ENCODE data around the gene SLC5A5.

SLC5A5 gene

DNA sequence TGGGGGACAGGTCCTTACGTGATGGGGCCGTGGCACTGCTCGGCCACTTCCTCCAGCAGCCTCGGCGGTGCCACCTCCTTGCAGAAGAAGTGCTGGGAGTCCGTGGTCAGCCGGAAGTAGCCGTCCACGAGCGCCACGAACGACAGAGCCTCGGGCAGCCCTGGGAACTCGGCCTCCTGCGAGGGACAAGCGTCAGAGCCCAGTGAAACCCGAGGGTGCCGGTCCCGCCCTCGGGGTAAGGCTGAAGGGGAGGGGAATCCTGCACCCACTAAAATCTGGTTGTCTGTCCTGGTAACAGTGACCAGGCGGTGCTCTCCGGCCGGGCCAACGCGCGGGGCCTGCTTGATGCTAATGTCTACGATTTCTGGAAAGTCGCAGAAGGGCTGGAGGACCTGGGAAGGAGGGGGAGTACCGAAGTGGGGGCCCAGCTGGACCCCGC lies 30.4 kb upstream of the SLC5A5 start:
- DNase-seq = no peak
- no peak for ATAC-seq (replicated peaks)
- Mint-ChIP-seq H3K36me3 (ENCODE audit: insufficient read depth) (peaks cover 83% of the 10 kb centered on the region), H3K27ac (peak overlapping the region; percentile 38 to 65), H3K9me3 (no peaks in the 10 kb centered on the region), H3K27me3 (no peaks in the 10 kb centered on the region), H3K4me3 (no peak overlapping the region), H3K4me1 (ENCODE audit: low read depth in 2 of 2) (peaks cover 34 to 39% of the 10 kb centered on the region in 2 donors)

GRCh38 chr19:17841810-17842662 lies 29.7 kb upstream of the SLC5A5 start:
- Mint-ChIP-seq H3K4me3 (no peak overlapping the region), H3K4me1 (ENCODE audit: low read depth in 2 of 2) (peaks cover 30 to 37% of the 10 kb centered on the region in 2 donors), H3K27ac (peak overlapping the region; percentile 65 to 97), H3K36me3 (ENCODE audit: insufficient read depth) (peaks cover 78% of the 10 kb centered on the region), H3K9me3 (no peaks in the 10 kb centered on the region), H3K27me3 (no peaks in the 10 kb centered on the region)
- DNase-seq (no peak), ATAC-seq (replicated peaks) (no peak)

DNA sequence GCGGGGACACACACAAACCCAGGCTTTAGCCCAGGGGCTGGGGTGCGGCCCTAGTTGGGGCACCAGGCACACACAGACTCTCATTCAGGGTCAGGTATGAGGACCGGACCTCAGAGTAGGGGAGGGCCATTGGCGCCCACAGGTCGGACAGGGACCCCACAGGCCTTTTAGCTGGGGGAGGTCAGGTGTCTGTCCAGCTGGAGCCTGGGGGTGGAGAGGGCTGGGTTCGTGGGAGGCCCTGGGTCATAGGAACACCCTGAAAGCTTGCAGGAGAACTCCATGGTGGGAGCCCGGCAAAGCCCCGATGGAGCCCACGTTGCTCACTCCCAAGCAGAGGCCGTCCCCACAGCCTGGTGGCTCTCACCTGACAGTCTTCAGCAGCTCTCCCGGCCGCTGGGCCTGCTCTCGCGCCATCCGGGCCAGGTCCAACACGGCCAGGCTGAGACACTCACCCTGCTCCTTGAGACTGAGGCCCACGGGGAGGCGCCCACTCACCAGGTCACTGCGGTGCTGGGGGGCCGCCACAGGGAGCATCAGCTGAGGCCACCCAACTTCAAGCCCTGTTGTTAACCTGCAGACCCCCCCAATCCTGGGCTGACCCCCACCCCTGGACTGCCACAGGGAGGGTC lies 29.0 kb upstream of the SLC5A5 start:
- Mint-ChIP-seq H3K36me3 (ENCODE audit: insufficient read depth) (peaks cover 76% of the 10 kb centered on the region), H3K4me1 (ENCODE audit: low read depth in 2 of 2) (peaks cover 31 to 38% of the 10 kb centered on the region in 2 donors), H3K27me3 (no peaks in the 10 kb centered on the region), H3K27ac (peak overlapping the region in 1 of 2 donors; percentile 97), H3K4me3 (no peak overlapping the region), H3K9me3 (no peaks in the 10 kb centered on the region)
- DNase-seq (no peak), ATAC-seq (replicated peaks) (no peak)

GRCh38 chr19:17843292-17843827 lies 28.4 kb upstream of the SLC5A5 start:
- ATAC-seq (replicated peaks) (no peak), DNase-seq (no peak)
- H3K4me1 Mint-ChIP-seq (ENCODE audit: low read depth in 2 of 2) = peaks cover 36 to 44% of the 10 kb centered on the region in 2 donors
- H3K27ac Mint-ChIP-seq = peak overlapping the region in 1 of 2 donors; percentile 97
- H3K27me3 Mint-ChIP-seq = no peaks in the 10 kb centered on the region
- H3K36me3 Mint-ChIP-seq (ENCODE audit: insufficient read depth) = peaks cover 75% of the 10 kb centered on the region
- no peaks in the 10 kb centered on the region for H3K9me3 Mint-ChIP-seq
- H3K4me3 Mint-ChIP-seq = peak overlapping the region; percentile 89 to 90

GRCh38 chr19:17843908-17844490 lies 27.7 kb upstream of the SLC5A5 start:
- peaks cover 42 to 49% of the 10 kb centered on the region in 2 donors for H3K4me1 Mint-ChIP-seq (ENCODE audit: low read depth in 2 of 2)
- no peaks in the 10 kb centered on the region for H3K9me3 Mint-ChIP-seq
- peaks cover 72% of the 10 kb centered on the region for H3K36me3 Mint-ChIP-seq (ENCODE audit: insufficient read depth)
- no peaks in the 10 kb centered on the region for H3K27me3 Mint-ChIP-seq
- H3K27ac Mint-ChIP-seq = peak overlapping the region; percentile 49 to 97
- DNase-seq (no peak), ATAC-seq (replicated peaks) (no peak)
- peak overlapping the region; percentile 89 to 90 for H3K4me3 Mint-ChIP-seq

DNA sequence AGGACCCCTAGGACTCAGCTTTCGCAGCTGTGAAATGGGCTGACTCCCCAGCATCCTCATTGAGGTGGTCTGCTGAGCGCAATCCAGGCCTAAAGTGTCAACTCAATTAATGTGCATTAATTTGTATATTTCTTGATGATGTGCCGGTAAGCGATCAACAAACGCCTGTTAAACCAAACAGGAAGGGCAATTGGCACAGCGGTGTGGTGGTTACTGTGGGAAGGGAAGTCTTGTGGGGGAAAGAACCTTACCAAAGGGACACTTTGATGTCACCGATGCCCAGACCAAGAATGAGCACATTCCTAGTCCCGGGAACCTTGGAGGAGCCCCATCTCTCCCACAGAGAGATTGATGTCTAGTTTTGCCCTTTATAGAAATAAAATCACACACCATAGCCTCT lies 25.6 kb upstream of the SLC5A5 start:
- peak overlapping the region; percentile 91 to 97 for H3K27ac Mint-ChIP-seq
- H3K4me1 Mint-ChIP-seq (ENCODE audit: low read depth in 2 of 2) = peaks cover 56 to 62% of the 10 kb centered on the region in 2 donors
- no peaks in the 10 kb centered on the region for H3K27me3 Mint-ChIP-seq
- H3K4me3 Mint-ChIP-seq = peak overlapping the region; percentile 89 to 90
- DNase-seq (peak; percentile 42 to 53 (median 49)), ATAC-seq (replicated peaks) (peak; percentile 43)
- no peaks in the 10 kb centered on the region for H3K9me3 Mint-ChIP-seq
- H3K36me3 Mint-ChIP-seq (ENCODE audit: insufficient read depth) = peaks cover 51% of the 10 kb centered on the region

GRCh38 chr19:17847538-17848366 lies 24.0 kb upstream of the SLC5A5 start, which contains the start of gene JAK3:
JAK3 (minus strand) TSS chr19:17847982; CDS start chr19:17844417, 3,565 bp downstream.
- H3K4me3 Mint-ChIP-seq = peak within 1 kb of the TSS; percentile 89 to 90
- DNase-seq (peak; percentile 72 to 79 (median 77)), ATAC-seq (replicated peaks) (peak; percentile 84)
- H3K9me3 Mint-ChIP-seq = no peaks in the 10 kb centered on the region
- H3K27me3 Mint-ChIP-seq = no peaks in the 10 kb centered on the region
- H3K36me3 Mint-ChIP-seq (ENCODE audit: insufficient read depth) = peaks cover 43% of the 10 kb centered on the region
- peak within 1 kb of the TSS; percentile 91 to 97 for H3K27ac Mint-ChIP-seq
- peaks cover 61 to 66% of the 10 kb centered on the region in 2 donors for H3K4me1 Mint-ChIP-seq (ENCODE audit: low read depth in 2 of 2)

GRCh38 chr19:17848595-17849292 lies 23.0 kb upstream of the SLC5A5 start:
- ATAC-seq (replicated peaks) (no peak), DNase-seq (no peak)
- Mint-ChIP-seq H3K9me3 (no peaks in the 10 kb centered on the region), H3K27me3 (no peaks in the 10 kb centered on the region), H3K27ac (peak overlapping the region; percentile 91 to 97), H3K4me3 (peak overlapping the region; percentile 89 to 90), H3K36me3 (ENCODE audit: insufficient read depth) (peaks cover 33% of the 10 kb centered on the region), H3K4me1 (ENCODE audit: low read depth in 2 of 2) (peaks cover 59 to 63% of the 10 kb centered on the region in 2 donors)

DNA sequence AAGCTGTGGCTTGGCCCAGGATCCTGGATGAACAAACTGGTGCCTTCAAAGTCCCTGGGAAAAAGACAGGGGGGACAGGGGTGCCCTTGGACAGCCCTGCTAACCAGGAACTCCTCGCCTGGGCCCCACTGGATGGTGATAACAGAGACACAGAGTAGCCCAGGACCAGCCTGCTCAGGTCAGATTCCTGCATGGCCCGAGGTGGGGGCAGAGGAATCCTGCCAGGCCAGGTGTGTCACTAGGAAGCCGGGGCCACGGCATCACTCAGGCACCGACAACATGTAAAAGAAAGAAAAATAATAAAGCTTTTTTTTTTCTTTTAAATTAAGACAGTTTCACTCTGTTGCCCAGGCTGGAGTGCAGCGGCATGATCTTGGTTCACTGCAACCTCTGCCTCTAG lies 17.7 kb upstream of the SLC5A5 start:
- no peak overlapping the region for H3K27ac Mint-ChIP-seq
- no peaks in the 10 kb centered on the region for H3K27me3 Mint-ChIP-seq
- peaks cover 31 to 32% of the 10 kb centered on the region in 2 donors for H3K4me1 Mint-ChIP-seq (ENCODE audit: low read depth in 2 of 2)
- DNase-seq (no peak), ATAC-seq (replicated peaks) (no peak)
- H3K4me3 Mint-ChIP-seq = no peak overlapping the region
- H3K9me3 Mint-ChIP-seq = no peaks in the 10 kb centered on the region
- H3K36me3 Mint-ChIP-seq (ENCODE audit: insufficient read depth) = peaks cover 2% of the 10 kb centered on the region

GRCh38 chr19:17855280-17856152 lies 16.2 kb upstream of the SLC5A5 start:
- ATAC-seq (replicated peaks) = peak; percentile 21
- peak overlapping the region in 1 of 2 donors; percentile 81 for H3K27ac Mint-ChIP-seq
- no peaks in the 10 kb centered on the region for H3K9me3 Mint-ChIP-seq
- peak; percentile 91 to 93 (median 91) for DNase-seq
- H3K4me1 Mint-ChIP-seq (ENCODE audit: low read depth in 2 of 2) = peaks cover 20 to 29% of the 10 kb centered on the region in 2 donors
- H3K36me3 Mint-ChIP-seq (ENCODE audit: insufficient read depth) = peaks cover 16% of the 10 kb centered on the region
- H3K27me3 Mint-ChIP-seq = no peaks in the 10 kb centered on the region
- H3K4me3 Mint-ChIP-seq = no peak overlapping the region

- H3K4me1 Mint-ChIP-seq (ENCODE audit: low read depth in 2 of 2) = peaks cover 26 to 33% of the 10 kb centered on the region in 2 donors
Observed at GRCh38 chr19:17859533-17860330, 12.0 kb upstream of the SLC5A5 start, which contains the start of gene RPL18A. RPL18A (plus strand) TSS chr19:17859910; CDS start chr19:17859957, 47 bp downstream.

More at GRCh38 chr19:17859533-17860330, 12.0 kb upstream of the SLC5A5 start, which contains the start of gene RPL18A:
- H3K4me3 Mint-ChIP-seq = peak within 1 kb of the TSS; percentile 87 to 93
- H3K36me3 Mint-ChIP-seq (ENCODE audit: insufficient read depth) = peaks cover 54% of the 10 kb centered on the region
- peak; percentile 95 to 97 (median 96) for DNase-seq
- no peaks in the 10 kb centered on the region for H3K9me3 Mint-ChIP-seq
- ATAC-seq (replicated peaks) = peak; percentile 95
- H3K27me3 Mint-ChIP-seq = no peaks in the 10 kb centered on the region
- H3K27ac Mint-ChIP-seq = peak within 1 kb of the TSS; percentile 89 to 92
